Measurements from ENCODE around the gene IPMK.
"Not testable (repeated sequence)": the region's sequence is repeated elsewhere in the genome, so short reads cannot be mapped to it uniquely, and the experiment has no call there.

The IPMK gene

DNA sequence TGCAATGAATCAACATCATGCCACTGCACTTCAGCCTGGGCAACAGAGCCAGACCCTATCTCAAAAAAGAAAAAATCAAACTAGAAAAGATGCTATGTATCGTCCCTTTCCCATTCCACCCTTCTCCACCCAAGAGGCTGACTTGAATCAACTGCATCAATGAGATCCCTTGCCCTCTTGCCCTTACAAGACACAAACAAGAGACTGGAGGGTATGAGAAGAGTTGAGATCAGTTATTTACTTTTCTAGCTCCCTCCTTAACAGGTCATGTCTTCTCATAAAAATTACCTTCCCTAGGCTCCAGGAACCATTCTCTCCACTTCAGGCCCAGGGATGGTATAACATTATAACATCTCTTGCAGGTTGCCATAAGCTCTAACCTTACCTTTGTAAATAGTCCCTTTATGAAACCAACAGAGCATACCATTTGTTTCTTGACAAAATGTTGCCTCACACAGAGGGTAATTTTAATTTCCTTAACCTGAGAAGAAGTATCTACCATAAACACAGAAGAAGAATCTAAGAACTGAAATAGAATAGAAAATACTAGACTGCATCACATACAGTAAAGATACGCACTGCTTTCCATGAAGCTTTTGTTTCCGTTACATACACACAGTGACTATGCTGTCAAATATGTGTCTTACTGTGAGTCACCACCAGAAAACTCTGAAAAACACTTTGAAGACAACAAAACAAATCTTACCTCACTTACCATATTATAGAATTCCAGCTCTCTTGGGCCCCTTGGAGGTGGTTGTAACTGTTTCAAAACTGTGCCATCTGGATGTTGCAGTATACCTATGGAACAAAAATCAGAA lies 30.5 kb downstream of the IPMK start:
- Histone ChIP-seq H3K36me3 (ENCODE audit: control insufficient read depth in 5 of 5, insufficient read depth in 5 of 5, low read length in 5 of 5) (peaks cover 0 to 15% (median 10%) of the 10 kb centered on the region in 5 donors), H3K9me3 (ENCODE audit: control insufficient read depth in 5 of 5, low read length in 5 of 5) (no peaks in the 10 kb centered on the region), H3K9ac (ENCODE audit: low read length in 5 of 5) (no peak overlapping the region), H3K27ac (ENCODE audit: low read depth, low read length) (no peak overlapping the region), H3K4me1 (ENCODE audit: control insufficient read depth in 5 of 5, insufficient read depth in 5 of 5, low read length in 5 of 5) (peaks cover 0 to 7% (median 0%) of the 10 kb centered on the region in 5 donors), H3K27me3 (ENCODE audit: control insufficient read depth in 5 of 5, insufficient read depth in 4 of 5, low read length in 5 of 5) (no peaks in the 10 kb centered on the region), H3K4me3 (ENCODE audit: low read depth in 1 of 5, low read length in 5 of 5) (no peak overlapping the region)

DNA sequence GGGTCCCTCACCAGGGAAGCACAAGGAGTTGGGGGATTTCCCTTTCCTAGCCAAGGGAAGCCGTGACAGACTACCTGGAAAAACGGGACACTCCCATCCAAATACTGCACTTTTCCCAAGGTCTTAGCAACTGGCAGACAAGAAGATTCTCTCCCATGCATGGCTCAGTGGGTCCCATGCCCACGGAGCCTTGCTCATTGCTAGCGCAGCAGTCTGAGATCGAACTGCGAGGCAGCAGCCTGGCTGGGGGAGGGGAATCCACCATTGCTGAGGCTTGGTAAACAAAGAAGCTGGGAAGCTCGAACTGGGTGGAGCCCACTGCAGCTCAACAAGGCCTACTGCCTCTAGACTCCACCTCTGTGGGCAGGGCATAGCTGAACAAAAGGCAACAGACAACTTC lies 37.8 kb downstream of the IPMK start:
- peaks cover 0 to 15% (median 3%) of the 10 kb centered on the region in 5 donors for H3K36me3 ChIP-seq (ENCODE audit: control insufficient read depth in 5 of 5, insufficient read depth in 5 of 5, low read length in 5 of 5)
- not testable (repeated sequence) for H3K4me3 ChIP-seq (ENCODE audit: low read depth in 1 of 5, low read length in 5 of 5); H3K27me3 ChIP-seq (ENCODE audit: control insufficient read depth in 5 of 5, insufficient read depth in 4 of 5, low read length in 5 of 5); H3K27ac ChIP-seq (ENCODE audit: low read depth, low read length); H3K9me3 ChIP-seq (ENCODE audit: control insufficient read depth in 5 of 5, low read length in 5 of 5); H3K4me1 ChIP-seq (ENCODE audit: control insufficient read depth in 5 of 5, insufficient read depth in 5 of 5, low read length in 5 of 5); H3K9ac ChIP-seq (ENCODE audit: low read length in 5 of 5)

DNA sequence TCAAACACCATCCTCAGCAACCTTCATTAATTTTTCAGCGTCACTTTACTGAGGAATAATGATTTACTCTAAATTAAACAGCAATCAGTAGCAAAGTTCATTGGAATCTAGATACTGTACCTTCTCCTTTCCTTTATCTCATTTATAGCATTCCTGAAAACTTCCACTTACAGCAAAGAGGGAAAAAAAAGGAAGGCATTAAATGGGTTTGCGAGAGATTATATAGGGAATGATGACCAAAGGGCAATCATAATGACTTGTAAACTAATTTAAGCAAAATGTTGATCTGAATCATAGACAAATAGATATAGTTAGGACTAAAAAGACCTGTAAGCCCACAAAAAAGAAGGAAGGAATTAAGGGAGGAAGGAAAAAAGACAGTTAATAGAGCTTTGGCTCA lies 42.0 kb downstream of the IPMK start:
- no peaks in the 10 kb centered on the region for H3K4me1 ChIP-seq (ENCODE audit: control insufficient read depth in 5 of 5, insufficient read depth in 5 of 5, low read length in 5 of 5)
- H3K9me3 ChIP-seq (ENCODE audit: control insufficient read depth in 5 of 5, low read length in 5 of 5): no peaks in the 10 kb centered on the region
- no peak overlapping the region for H3K9ac ChIP-seq (ENCODE audit: low read length in 5 of 5)
- H3K36me3 ChIP-seq (ENCODE audit: control insufficient read depth in 5 of 5, insufficient read depth in 5 of 5, low read length in 5 of 5): peaks cover 0 to 11% (median 3%) of the 10 kb centered on the region in 5 donors
- H3K27ac ChIP-seq (ENCODE audit: low read depth, low read length): no peak overlapping the region
- no peak overlapping the region for H3K4me3 ChIP-seq (ENCODE audit: low read depth in 1 of 5, low read length in 5 of 5)
- H3K27me3 ChIP-seq (ENCODE audit: control insufficient read depth in 5 of 5, insufficient read depth in 4 of 5, low read length in 5 of 5): no peaks in the 10 kb centered on the region

DNA sequence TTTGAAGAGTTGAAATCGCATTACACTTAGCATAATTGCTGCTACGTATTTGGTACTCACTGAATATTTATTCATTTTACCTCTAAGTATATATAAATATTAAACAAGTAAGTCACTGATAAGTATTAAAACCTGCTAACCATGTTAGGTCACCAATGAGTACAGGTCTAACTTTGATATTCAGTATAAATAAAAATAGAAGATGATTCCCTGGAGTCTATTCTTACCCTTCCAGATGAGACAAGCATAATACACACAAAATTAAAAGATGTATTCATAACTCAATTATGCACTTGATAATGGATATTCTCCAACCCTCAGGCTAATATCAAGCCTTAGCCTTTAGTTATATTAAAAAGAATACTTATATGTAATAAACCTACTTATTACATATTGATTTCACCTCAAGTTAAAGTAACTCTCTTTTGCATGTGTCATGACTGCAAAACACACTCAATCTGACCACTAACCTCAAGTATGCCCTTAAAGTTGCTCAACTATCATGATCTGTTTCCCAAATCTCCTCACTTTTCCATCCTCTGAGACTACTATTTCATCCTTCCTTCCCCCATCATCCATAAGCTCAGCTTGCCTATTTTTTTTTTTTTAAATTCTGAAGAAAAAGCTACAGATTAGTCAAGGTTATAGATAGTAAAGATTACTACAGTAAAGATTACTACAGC lies 46.8 kb downstream of the IPMK start:
- H3K9ac ChIP-seq (ENCODE audit: low read length in 5 of 5): no peak overlapping the region
- peaks cover 0 to 4% (median under 1%) of the 10 kb centered on the region in 5 donors for H3K36me3 ChIP-seq (ENCODE audit: control insufficient read depth in 5 of 5, insufficient read depth in 5 of 5, low read length in 5 of 5)
- no peak overlapping the region for H3K4me3 ChIP-seq (ENCODE audit: low read depth in 1 of 5, low read length in 5 of 5)
- peaks cover 0 to 6% (median 0%) of the 10 kb centered on the region in 5 donors for H3K4me1 ChIP-seq (ENCODE audit: control insufficient read depth in 5 of 5, insufficient read depth in 5 of 5, low read length in 5 of 5)
- no peak overlapping the region for H3K27ac ChIP-seq (ENCODE audit: low read depth, low read length)
- H3K27me3 ChIP-seq (ENCODE audit: control insufficient read depth in 5 of 5, insufficient read depth in 4 of 5, low read length in 5 of 5): no peaks in the 10 kb centered on the region
- H3K9me3 ChIP-seq (ENCODE audit: control insufficient read depth in 5 of 5, low read length in 5 of 5): no peaks in the 10 kb centered on the region

DNA sequence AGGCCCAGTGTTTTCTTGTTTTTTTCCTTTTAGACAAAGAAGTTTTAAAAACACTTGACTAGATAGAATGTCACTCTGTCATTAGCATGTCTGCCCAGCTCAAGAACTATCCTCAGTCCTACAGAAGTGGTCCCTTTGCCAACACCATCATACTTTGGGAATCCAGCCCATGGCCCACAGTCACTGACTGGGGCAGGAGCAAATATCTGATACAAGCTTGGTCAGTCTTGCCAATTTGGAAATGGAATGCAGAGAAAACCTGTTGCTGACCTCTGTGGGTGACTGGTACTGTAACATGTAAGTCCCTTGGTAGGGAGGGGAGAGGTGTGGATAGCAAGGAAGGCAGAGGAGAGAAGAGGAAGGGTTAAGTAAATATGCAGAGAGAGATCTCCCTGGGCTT lies 47.8 kb downstream of the IPMK start:
- no peaks in the 10 kb centered on the region for H3K27me3 ChIP-seq (ENCODE audit: control insufficient read depth in 5 of 5, insufficient read depth in 4 of 5, low read length in 5 of 5)
- H3K36me3 ChIP-seq (ENCODE audit: control insufficient read depth in 5 of 5, insufficient read depth in 5 of 5, low read length in 5 of 5): peaks cover 0 to 2% (median 0%) of the 10 kb centered on the region in 5 donors
- no peak overlapping the region for H3K9ac ChIP-seq (ENCODE audit: low read length in 5 of 5)
- no peak overlapping the region for H3K27ac ChIP-seq (ENCODE audit: low read depth, low read length)
- H3K4me3 ChIP-seq (ENCODE audit: low read depth in 1 of 5, low read length in 5 of 5): no peak overlapping the region
- peaks cover 0 to 6% (median 0%) of the 10 kb centered on the region in 5 donors for H3K4me1 ChIP-seq (ENCODE audit: control insufficient read depth in 5 of 5, insufficient read depth in 5 of 5, low read length in 5 of 5)
- no peaks in the 10 kb centered on the region for H3K9me3 ChIP-seq (ENCODE audit: control insufficient read depth in 5 of 5, low read length in 5 of 5)

DNA sequence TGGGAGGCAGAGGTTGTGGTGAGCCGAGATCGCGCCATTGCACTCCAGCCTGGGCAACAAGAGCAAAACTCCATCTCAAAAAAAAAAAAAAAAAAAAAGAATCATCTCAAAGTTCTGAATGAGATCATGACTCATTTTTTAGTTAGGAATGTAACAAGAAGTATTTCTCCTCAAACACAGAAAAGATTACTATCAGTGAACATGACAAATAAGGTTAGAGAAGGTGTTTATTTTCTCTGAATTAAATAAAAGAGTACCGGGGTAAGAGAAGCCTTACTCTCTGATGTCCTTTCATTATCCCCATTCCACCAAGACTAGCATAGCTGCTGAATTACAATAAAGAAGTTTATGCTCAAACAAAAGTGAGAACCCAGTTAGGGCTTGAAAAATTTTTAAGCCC lies 50.1 kb downstream of the IPMK start:
- Histone ChIP-seq H3K27me3 (ENCODE audit: control insufficient read depth in 5 of 5, insufficient read depth in 4 of 5, low read length in 5 of 5) (no peaks in the 10 kb centered on the region), H3K4me1 (ENCODE audit: control insufficient read depth in 5 of 5, insufficient read depth in 5 of 5, low read length in 5 of 5) (peaks cover 0 to 6% (median 0%) of the 10 kb centered on the region in 5 donors), H3K4me3 (ENCODE audit: low read depth in 1 of 5, low read length in 5 of 5) (no peak overlapping the region), H3K9ac (ENCODE audit: low read length in 5 of 5) (no peak overlapping the region), H3K9me3 (ENCODE audit: control insufficient read depth in 5 of 5, low read length in 5 of 5) (no peaks in the 10 kb centered on the region), H3K36me3 (ENCODE audit: control insufficient read depth in 5 of 5, insufficient read depth in 5 of 5, low read length in 5 of 5) (peaks cover 0 to 7% (median 2%) of the 10 kb centered on the region in 5 donors), H3K27ac (ENCODE audit: low read depth, low read length) (no peak overlapping the region)

DNA sequence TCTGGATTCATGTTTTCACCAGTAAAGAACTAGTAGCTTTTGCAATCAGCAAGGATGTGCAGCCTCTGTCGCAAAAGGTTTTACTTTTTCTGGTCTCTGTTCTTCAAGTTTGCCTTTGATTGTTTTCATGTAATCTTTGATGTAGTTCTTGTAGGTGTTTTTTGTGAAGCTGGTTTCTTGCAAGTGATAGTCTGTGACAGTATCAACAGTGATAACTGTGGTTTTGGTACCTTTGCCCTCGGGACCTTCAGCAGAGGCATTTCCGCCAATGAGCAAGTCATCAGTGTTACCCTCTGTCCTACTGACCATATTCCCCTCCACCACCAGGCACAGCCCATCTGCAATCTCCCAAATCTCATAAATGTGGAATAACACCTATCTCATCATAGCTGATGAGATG lies 55.1 kb downstream of the IPMK start:
- H3K27ac ChIP-seq (ENCODE audit: low read depth, low read length): no peak overlapping the region
- H3K9me3 ChIP-seq (ENCODE audit: control insufficient read depth in 5 of 5, low read length in 5 of 5): no peaks in the 10 kb centered on the region
- no peaks in the 10 kb centered on the region for H3K4me1 ChIP-seq (ENCODE audit: control insufficient read depth in 5 of 5, insufficient read depth in 5 of 5, low read length in 5 of 5)
- H3K27me3 ChIP-seq (ENCODE audit: control insufficient read depth in 5 of 5, insufficient read depth in 4 of 5, low read length in 5 of 5): no peaks in the 10 kb centered on the region
- H3K36me3 ChIP-seq (ENCODE audit: control insufficient read depth in 5 of 5, insufficient read depth in 5 of 5, low read length in 5 of 5): peaks cover 0 to 30% (median 12%) of the 10 kb centered on the region in 5 donors
- H3K9ac ChIP-seq (ENCODE audit: low read length in 5 of 5): no peak overlapping the region
- H3K4me3 ChIP-seq (ENCODE audit: low read depth in 1 of 5, low read length in 5 of 5): no peak overlapping the region

DNA sequence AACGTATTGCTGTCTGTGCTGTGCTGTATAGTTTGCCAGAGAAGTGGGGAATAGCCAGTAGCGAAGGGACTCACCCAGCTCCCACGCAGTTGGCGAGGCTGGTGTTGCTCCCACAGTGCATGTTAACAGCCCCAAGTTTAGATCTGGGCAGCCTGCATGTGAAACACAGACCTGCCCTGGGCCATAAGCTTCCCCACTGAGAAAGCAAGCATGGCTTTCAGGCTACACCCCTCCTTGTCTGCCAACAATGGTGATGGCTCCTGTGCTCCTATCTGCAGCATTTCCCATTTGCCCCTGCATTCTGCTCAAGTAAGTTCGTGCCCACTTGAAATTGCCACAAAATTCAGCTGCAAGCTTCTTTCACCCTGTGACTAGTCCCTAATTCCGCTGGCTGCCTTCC lies 57.5 kb downstream of the IPMK start:
- Histone ChIP-seq H3K9ac (ENCODE audit: low read length in 5 of 5) (no peak overlapping the region), H3K4me1 (ENCODE audit: control insufficient read depth in 5 of 5, insufficient read depth in 5 of 5, low read length in 5 of 5) (no peaks in the 10 kb centered on the region), H3K9me3 (ENCODE audit: control insufficient read depth in 5 of 5, low read length in 5 of 5) (no peaks in the 10 kb centered on the region), H3K4me3 (ENCODE audit: low read depth in 1 of 5, low read length in 5 of 5) (no peak overlapping the region), H3K27me3 (ENCODE audit: control insufficient read depth in 5 of 5, insufficient read depth in 4 of 5, low read length in 5 of 5) (no peaks in the 10 kb centered on the region), H3K36me3 (ENCODE audit: control insufficient read depth in 5 of 5, insufficient read depth in 5 of 5, low read length in 5 of 5) (peaks cover 0 to 30% (median 12%) of the 10 kb centered on the region in 5 donors), H3K27ac (ENCODE audit: low read depth, low read length) (no peak overlapping the region)

DNA sequence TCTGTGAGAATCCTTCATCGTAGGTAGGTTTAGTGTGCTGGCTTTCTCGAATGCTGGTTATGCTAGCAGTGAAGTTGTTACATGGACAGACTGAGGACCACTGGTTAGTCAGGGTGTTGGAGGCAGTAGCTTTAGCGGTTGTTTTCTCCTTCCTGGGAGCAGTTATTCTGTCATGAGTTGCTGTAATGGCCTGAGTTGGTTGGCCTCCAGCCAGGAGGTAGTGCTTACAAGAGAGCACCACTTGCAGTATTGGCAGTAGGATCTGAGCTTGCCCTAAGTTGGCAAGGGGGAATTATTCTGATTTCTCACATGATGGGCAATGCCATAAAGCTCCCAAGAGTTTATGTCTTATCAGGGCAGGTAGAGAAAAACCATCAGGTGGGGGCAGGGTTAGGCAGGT lies 58.0 kb downstream of the IPMK start:
- Histone ChIP-seq H3K9me3 (ENCODE audit: control insufficient read depth in 5 of 5, low read length in 5 of 5) (no peaks in the 10 kb centered on the region), H3K4me3 (ENCODE audit: low read depth in 1 of 5, low read length in 5 of 5) (no peak overlapping the region), H3K27ac (ENCODE audit: low read depth, low read length) (no peak overlapping the region), H3K27me3 (ENCODE audit: control insufficient read depth in 5 of 5, insufficient read depth in 4 of 5, low read length in 5 of 5) (no peaks in the 10 kb centered on the region), H3K4me1 (ENCODE audit: control insufficient read depth in 5 of 5, insufficient read depth in 5 of 5, low read length in 5 of 5) (no peaks in the 10 kb centered on the region), H3K9ac (ENCODE audit: low read length in 5 of 5) (no peak overlapping the region), H3K36me3 (ENCODE audit: control insufficient read depth in 5 of 5, insufficient read depth in 5 of 5, low read length in 5 of 5) (peaks cover 0 to 30% (median 12%) of the 10 kb centered on the region in 5 donors)

DNA sequence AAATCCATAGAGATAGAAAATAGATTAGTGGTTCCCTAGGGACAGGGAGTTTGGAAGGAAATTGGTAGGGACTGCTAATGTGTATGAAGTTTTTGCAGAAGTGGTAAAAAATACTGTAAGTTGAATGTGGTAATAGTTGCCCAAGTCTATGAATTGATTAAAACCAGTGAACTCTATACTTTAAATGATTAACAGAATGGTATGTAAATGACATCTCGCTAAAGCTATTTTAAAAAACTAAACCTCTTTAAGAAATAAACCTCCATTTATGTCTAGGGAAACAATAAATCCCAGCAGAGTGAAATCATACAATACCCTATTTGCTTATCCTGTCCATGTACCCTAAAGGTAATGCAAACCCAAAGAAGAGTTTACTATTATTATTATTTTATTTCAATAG lies 61.4 kb downstream of the IPMK start:
- Histone ChIP-seq H3K4me1 (ENCODE audit: control insufficient read depth in 5 of 5, insufficient read depth in 5 of 5, low read length in 5 of 5) (no peaks in the 10 kb centered on the region), H3K4me3 (ENCODE audit: low read depth in 1 of 5, low read length in 5 of 5) (no peak overlapping the region), H3K9me3 (ENCODE audit: control insufficient read depth in 5 of 5, low read length in 5 of 5) (no peaks in the 10 kb centered on the region), H3K27ac (ENCODE audit: low read depth, low read length) (no peak overlapping the region), H3K9ac (ENCODE audit: low read length in 5 of 5) (no peak overlapping the region), H3K27me3 (ENCODE audit: control insufficient read depth in 5 of 5, insufficient read depth in 4 of 5, low read length in 5 of 5) (no peaks in the 10 kb centered on the region), H3K36me3 (ENCODE audit: control insufficient read depth in 5 of 5, insufficient read depth in 5 of 5, low read length in 5 of 5) (peaks cover 5 to 26% (median 10%) of the 10 kb centered on the region in 5 donors)
